Panc1 (cell line): ENCODE measurements around the gene METTL15. TPM values are rescaled to one million over a fixed set of nuclear protein-coding genes. Genes with fewer than 3 reads are reported as not detected.
"Not testable (repeated sequence)": the region's sequence is repeated elsewhere in the genome, so short reads cannot be mapped to it uniquely, and the experiment has no call there.

ENCODE experiments used
- ATAC-seq: fragments of 200-7000 bp; cut with Tn5 transposase; 2 replicates; pipeline ENCODE4 v1.9.1; 2020; ENCODE audit warnings: mild to moderate bottlenecking, moderate library complexity
- BruUV-seq: library from RNA; stranded (reverse); fragments of 400-500 nt; replicated peaks from 2 replicates; lab custom pipeline; 2021; lab: Mats Ljungman, UMichigan
- CTCF ChIA-PET: fragments of 300-600 bp; sonication (Branson Sonifier 250); formaldehyde crosslinking; loops from one replicate; lab custom pipeline; 2022; ENCODE audit warnings: antibody characterized with exemption; lab: Charles Lee
- POLR2A ChIA-PET: fragments of 300-600 bp; sonication (Branson Sonifier 250); formaldehyde crosslinking; loops from one replicate; lab custom pipeline; 2022; ENCODE audit warnings: antibody characterized with exemption; lab: Charles Lee
- DNase-seq: peaks from one replicate; pipeline ENCODE4 v3.0.0-alpha.2; 2010; ENCODE audit warnings: low read depth, low spot score
- H3K27ac ChIP-seq: 2 replicates; pipeline ENCODE4 v1.5.1; 2011; ENCODE audit warnings: mild to moderate bottlenecking, low read length, inconsistent platforms
- H3K27me3 ChIP-seq: fragments of 200-500 bp; sonication (Bioruptor generic); 2 replicates; pipeline ENCODE4 v1.6.0; 2014; ENCODE audit warnings: low read length, inconsistent platforms; ENCODE audit not compliant: control insufficient read depth, insufficient read depth
- H3K36me3 ChIP-seq: fragments of 200-500 bp; sonication (Bioruptor generic); 2 replicates; pipeline ENCODE4 v1.5.1; 2014; ENCODE audit warnings: inconsistent platforms, mild to moderate bottlenecking, low read length, moderate library complexity; ENCODE audit not compliant: control insufficient read depth, insufficient read depth
- H3K4me1 ChIP-seq: 2 replicates; pipeline ENCODE4 v1.5.1; 2011; ENCODE audit warnings: inconsistent platforms, mild to moderate bottlenecking, low read length, moderate library complexity; ENCODE audit not compliant: control insufficient read depth, insufficient read depth
- H3K4me3 ChIP-seq, 2 experiments: 2 replicates each; pipeline ENCODE4 v1.5.1; 2011 to 2012; ENCODE audit warnings: low read depth in 2 of 2, low read length in 2 of 2, mild to moderate bottlenecking in 2 of 2, inconsistent platforms in 1 of 2, moderate library complexity in 1 of 2
- H3K9me3 ChIP-seq: fragments of 200-500 bp; sonication (Bioruptor generic); 2 replicates; pipeline ENCODE4 v1.5.1; 2014; ENCODE audit warnings: low read depth, mild to moderate bottlenecking, inconsistent platforms, low read length, moderate library complexity; ENCODE audit not compliant: control insufficient read depth, insufficient read depth
- CTCF ChIP-seq: fragments of 450-650 bp; IDR thresholded peaks from 2 replicates; pipeline ENCODE4 v1.5.1; 2017; ENCODE audit warnings: mild to moderate bottlenecking
- POLR2AphosphoS5 ChIP-seq: IDR thresholded peaks from 2 replicates; pipeline ENCODE4 v1.6.1; 2012; ENCODE audit warnings: mild to moderate bottlenecking, low read depth, low read length, moderate library complexity
- SIN3A ChIP-seq: IDR thresholded peaks from 2 replicates; pipeline ENCODE4 v1.6.1; 2012; ENCODE audit warnings: low read depth, mild to moderate bottlenecking, low read length, moderate library complexity, borderline replicate concordance; ENCODE audit not compliant: insufficient read depth
- TCF7L2 ChIP-seq: IDR thresholded peaks from 2 replicates; pipeline ENCODE4 v1.6.1; 2011; ENCODE audit warnings: mild to moderate bottlenecking, low read depth, low read length, inconsistent platforms
- in situ Hi-C: cut with HindIII; loops from 2 replicates; pipeline ENCODE4 v1.10.0; 2016; ENCODE audit warnings: low sequenced_read_pairs, low pct_unique_long_range_greater_than_20kb
- intact Hi-C: fragments of 100-400 bp; cut with micrococcal nuclease; formaldehyde crosslinking; loops from one replicate; pipeline ENCODE4 v1.10.0; 2022; ENCODE audit not compliant: unreplicated experiment
- total RNA-seq: library from RNA; stranded (reverse); gene quantifications from one replicate; pipeline ENCODE4 v1.2.1, GENCODE V29; 2021; ENCODE audit not compliant: unreplicated experiment
- TF ChIP-seq, protein P1 (sequence below), 2 experiments: IDR thresholded peaks; 2 replicates each; pipeline ENCODE4 v1.6.1; 2011 to 2012; ENCODE audit warnings: low read depth in 2 of 2, control low read depth in 1 of 2, low read length in 1 of 2, mild to moderate bottlenecking in 1 of 2, moderate library complexity in 1 of 2; ENCODE audit not compliant: insufficient read depth in 1 of 2

Gene METTL15
- total RNA-seq, 1 experiment from 2014 or later, result 11.4 TPM

DNA sequence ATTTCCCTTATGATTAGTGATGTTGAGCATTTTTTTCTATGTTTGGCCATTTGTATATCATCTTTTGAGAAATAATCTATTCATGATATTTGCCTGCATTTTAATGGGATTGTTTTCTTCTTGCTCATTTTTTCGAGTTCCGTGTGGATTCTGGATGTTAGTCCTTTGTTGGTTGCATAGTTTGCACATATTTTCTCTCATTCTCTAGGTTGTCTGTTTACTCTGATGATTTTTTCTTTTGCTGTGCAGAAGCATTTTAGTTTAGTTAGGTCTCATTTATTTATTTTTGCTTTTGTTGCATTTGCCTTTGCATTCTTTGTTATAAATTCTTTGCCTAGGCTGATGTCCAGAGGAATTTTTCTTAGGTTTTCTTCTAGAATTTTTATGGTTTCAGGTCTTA lies 87.3 kb downstream of the METTL15 start:
- Histone ChIP-seq H3K27ac (no peak overlapping the region), H3K4me1 (no peaks in the 10 kb centered on the region), H3K27me3 (no peaks in the 10 kb centered on the region), H3K36me3 (no peaks in the 10 kb centered on the region), H3K4me3 (no peak overlapping the region), H3K9me3 (peaks cover 12% of the 10 kb centered on the region; the same call in 1 of the 2 replicates)
- ATAC-seq (no peak), DNase-seq (no peak)
- ChIA-PET POLR2A (no interaction called here), CTCF (no interaction called here)
- intact Hi-C loops, result no loop called here
- in situ Hi-C loops, result no loop called here
- BruUV-seq, result no TSS peak
- TF ChIP-seq TCF7L2 (no peak), CTCF (no peak), POLR2AphosphoS5 (no peak), SIN3A (no peak)
- TF ChIP-seq, protein P1, sequence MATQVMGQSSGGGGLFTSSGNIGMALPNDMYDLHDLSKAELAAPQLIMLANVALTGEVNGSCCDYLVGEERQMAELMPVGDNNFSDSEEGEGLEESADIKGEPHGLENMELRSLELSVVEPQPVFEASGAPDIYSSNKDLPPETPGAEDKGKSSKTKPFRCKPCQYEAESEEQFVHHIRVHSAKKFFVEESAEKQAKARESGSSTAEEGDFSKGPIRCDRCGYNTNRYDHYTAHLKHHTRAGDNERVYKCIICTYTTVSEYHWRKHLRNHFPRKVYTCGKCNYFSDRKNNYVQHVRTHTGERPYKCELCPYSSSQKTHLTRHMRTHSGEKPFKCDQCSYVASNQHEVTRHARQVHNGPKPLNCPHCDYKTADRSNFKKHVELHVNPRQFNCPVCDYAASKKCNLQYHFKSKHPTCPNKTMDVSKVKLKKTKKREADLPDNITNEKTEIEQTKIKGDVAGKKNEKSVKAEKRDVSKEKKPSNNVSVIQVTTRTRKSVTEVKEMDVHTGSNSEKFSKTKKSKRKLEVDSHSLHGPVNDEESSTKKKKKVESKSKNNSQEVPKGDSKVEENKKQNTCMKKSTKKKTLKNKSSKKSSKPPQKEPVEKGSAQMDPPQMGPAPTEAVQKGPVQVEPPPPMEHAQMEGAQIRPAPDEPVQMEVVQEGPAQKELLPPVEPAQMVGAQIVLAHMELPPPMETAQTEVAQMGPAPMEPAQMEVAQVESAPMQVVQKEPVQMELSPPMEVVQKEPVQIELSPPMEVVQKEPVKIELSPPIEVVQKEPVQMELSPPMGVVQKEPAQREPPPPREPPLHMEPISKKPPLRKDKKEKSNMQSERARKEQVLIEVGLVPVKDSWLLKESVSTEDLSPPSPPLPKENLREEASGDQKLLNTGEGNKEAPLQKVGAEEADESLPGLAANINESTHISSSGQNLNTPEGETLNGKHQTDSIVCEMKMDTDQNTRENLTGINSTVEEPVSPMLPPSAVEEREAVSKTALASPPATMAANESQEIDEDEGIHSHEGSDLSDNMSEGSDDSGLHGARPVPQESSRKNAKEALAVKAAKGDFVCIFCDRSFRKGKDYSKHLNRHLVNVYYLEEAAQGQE (IDR thresholded peaks at IDR 0.05; ENCODE audit: insufficient read depth in 1 of 2, low read depth in 2 of 2, low read length in 1 of 2), result no peak

GRCh38 chr11:28209906-28210305 lies 101.7 kb downstream of the METTL15 start:
- DNase-seq (no peak), ATAC-seq (no peak)
- POLR2A ChIA-PET, result no interaction called here
- no peak overlapping the region for H3K27ac ChIP-seq
- BruUV-seq, result no TSS peak
- no peak overlapping the region for H3K4me3 ChIP-seq
- CTCF ChIA-PET, result no interaction called here
- H3K4me1 ChIP-seq, result no peaks in the 10 kb centered on the region
- intact Hi-C loops (no loop called here), in situ Hi-C loops (no loop called here)
- no peaks in the 10 kb centered on the region for H3K9me3 ChIP-seq
- no peaks in the 10 kb centered on the region for H3K36me3 ChIP-seq
- TF ChIP-seq, protein P1 (IDR thresholded peaks at IDR 0.05; ENCODE audit: insufficient read depth in 1 of 2, low read depth in 2 of 2, low read length in 1 of 2), result no peak
- TF ChIP-seq POLR2AphosphoS5 (no peak), SIN3A (no peak), CTCF (no peak), TCF7L2 (no peak)
- no peaks in the 10 kb centered on the region for H3K27me3 ChIP-seq

DNA sequence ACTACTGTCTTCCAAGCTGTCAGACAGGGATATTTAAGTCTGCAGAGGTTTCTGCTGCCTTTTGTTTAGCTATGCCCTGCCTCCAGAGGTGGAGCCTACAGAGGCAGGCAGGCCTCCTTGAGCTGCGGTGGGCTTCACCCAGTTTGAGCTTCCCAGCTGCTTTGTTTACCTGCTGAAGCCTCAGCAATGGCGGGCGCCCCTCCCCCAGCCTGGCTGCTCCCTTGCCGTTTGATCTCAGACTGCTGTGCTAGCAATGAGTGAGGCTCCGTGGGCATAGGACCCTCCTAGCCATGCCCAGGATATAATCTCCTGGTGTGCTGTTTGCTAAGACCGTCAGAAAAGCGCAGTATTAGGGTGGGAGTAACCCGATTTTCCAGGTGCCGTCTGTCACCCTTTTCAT lies 113.9 kb downstream of the METTL15 start:
- POLR2A ChIA-PET, intact Hi-C loops, H3K9me3 ChIP-seq, H3K27me3 ChIP-seq, in situ Hi-C loops, H3K4me3 ChIP-seq, DNase-seq, H3K36me3 ChIP-seq, BruUV-seq, H3K4me1 ChIP-seq, ATAC-seq, H3K27ac ChIP-seq, CTCF ChIA-PET: not testable (repeated sequence)
